PC-9 (cell line): ENCODE results near the gene SLC8A2.

ENCODE experiments used
- CTCF ChIP-seq: fragments of 200-600 bp; sonication (generic); conservative IDR thresholded peaks from 2 replicates; pipeline ENCODE4 v1.6.1; 2017; ENCODE audit warnings: mixed run types, antibody characterized with exemption, mild to moderate bottlenecking, moderate library complexity
- EZH2 ChIP-seq: fragments of 200-600 bp; sonication (generic); IDR thresholded peaks from 2 replicates; pipeline ENCODE4 v1.8.0; 2017; ENCODE audit warnings: antibody characterized with exemption, low read depth

GRCh38 chr19:47469363-47469700, 2.4 kb downstream of the SLC8A2 start:
- TF ChIP-seq CTCF (no peak), EZH2 (no peak; the same call in 1 of the 2 replicates)
